ENCODE measurements around the gene FAM240A.
"Not testable (repeated sequence)": the region's sequence is repeated elsewhere in the genome, so short reads cannot be mapped to it uniquely, and the experiment has no call there.

FAM240A gene

GRCh38 chr3:46586738-46587246, 25.5 kb upstream of the FAM240A start:
- DNase-seq (ENCODE audit: low spot score) = no peak

- DNase-seq (ENCODE audit: low spot score) = not testable (repeated sequence)
These were observed 25.1 kb upstream of the FAM240A start for GRCh38 chr3:46587268-46587667.

GRCh38 chr3:46593274-46593862, 19.0 kb upstream of the FAM240A start:
- no peak for DNase-seq (ENCODE audit: low spot score)

- no peak for DNase-seq (ENCODE audit: low spot score)
These were observed 18.3 kb upstream of the FAM240A start for GRCh38 chr3:46593979-46594378.

- no peak for DNase-seq (ENCODE audit: low spot score)
These were observed 17.6 kb upstream of the FAM240A start for GRCh38 chr3:46594723-46595122.

- no peak for DNase-seq (ENCODE audit: low spot score)
These were observed 16.5 kb upstream of the FAM240A start for GRCh38 chr3:46595819-46596314.

GRCh38 chr3:46599590-46599989, 12.7 kb upstream of the FAM240A start:
- no peak for DNase-seq (ENCODE audit: low spot score)

GRCh38 chr3:46603446-46604046, 8.8 kb upstream of the FAM240A start:
- no peak for DNase-seq (ENCODE audit: low spot score)

GRCh38 chr3:46604127-46604526, 8.2 kb upstream of the FAM240A start:
- DNase-seq (ENCODE audit: low spot score) = no peak

GRCh38 chr3:46607603-46608028, 4.7 kb upstream of the FAM240A start:
- DNase-seq (ENCODE audit: low spot score) = no peak

GRCh38 chr3:46609212-46609721, 3.1 kb upstream of the FAM240A start:
- DNase-seq (ENCODE audit: low spot score) = no peak

GRCh38 chr3:46609944-46610722, 2.2 kb upstream of the FAM240A start:
- DNase-seq (ENCODE audit: low spot score) = no peak

- no peak for DNase-seq (ENCODE audit: low spot score)
These were observed 1.1 kb downstream of the FAM240A start for GRCh38 chr3:46613313-46614005.

GRCh38 chr3:46614431-46614830, 2.1 kb downstream of the FAM240A start:
- DNase-seq (ENCODE audit: low spot score) = no peak

- no peak for DNase-seq (ENCODE audit: low spot score)
These were observed 2.9 kb downstream of the FAM240A start for GRCh38 chr3:46615050-46615775.

- no peak for DNase-seq (ENCODE audit: low spot score)
These were observed 3.7 kb downstream of the FAM240A start for GRCh38 chr3:46615976-46616375.

GRCh38 chr3:46617941-46618340, 5.6 kb downstream of the FAM240A start:
- no peak for DNase-seq (ENCODE audit: low spot score)

- no peak for DNase-seq (ENCODE audit: low spot score)
These were observed 7.8 kb downstream of the FAM240A start for GRCh38 chr3:46619845-46620778.

GRCh38 chr3:46624533-46624932, 12.2 kb downstream of the FAM240A start:
- no peak for DNase-seq (ENCODE audit: low spot score)

GRCh38 chr3:46624975-46625490, 12.7 kb downstream of the FAM240A start:
- DNase-seq (ENCODE audit: low spot score) = no peak
